Measurements from ENCODE around the gene PNCK. TPM values are rescaled to one million over a fixed set of nuclear protein-coding genes. Genes with fewer than 3 reads are reported as not detected.
"Not testable (repeated sequence)": the region's sequence is repeated elsewhere in the genome, so short reads cannot be mapped to it uniquely, and the experiment has no call there.

Gene PNCK
- polyA plus RNA-seq, 3 donors = not detected

- DNase-seq = no peak
- Histone ChIP-seq H3K9me3 (replicated peaks in 1 of 2; ENCODE audit: control insufficient read depth in 1 of 2, insufficient read depth in 1 of 2, low read length in 2 of 2) (no peaks in the 10 kb centered on the region), H3K27ac (ENCODE audit: low read depth in 1 of 2, low read length in 2 of 2) (no peak overlapping the region), H3K27me3 (ENCODE audit: control insufficient read depth in 2 of 2, insufficient read depth in 2 of 2, low read length in 2 of 2) (peaks cover 0 to 12% of the 10 kb centered on the region in 2 donors), H2AFZ (ENCODE audit: insufficient read depth, low read depth, low read length, poor library complexity, severe bottlenecking) (no peak overlapping the region), H3K4me3 (replicated peaks in 1 of 3; ENCODE audit: low read depth in 2 of 3, low read length in 3 of 3) (no peak overlapping the region), H3K4me1 (ENCODE audit: control insufficient read depth in 1 of 2, insufficient read depth in 2 of 2, low read length in 2 of 2) (no peaks in the 10 kb centered on the region), H3K9ac (ENCODE audit: insufficient read depth, low read length, poor library complexity, severe bottlenecking) (no peak overlapping the region), H4K20me1 (ENCODE audit: insufficient read depth, low read length) (peaks cover 16% of the 10 kb centered on the region), H3K79me2 (ENCODE audit: insufficient read depth, low read length) (no peaks in the 10 kb centered on the region), H3K36me3 (replicated peaks in 1 of 2; ENCODE audit: control insufficient read depth in 1 of 2, insufficient read depth in 2 of 2, low read length in 2 of 2) (peaks cover 14 to 22% of the 10 kb centered on the region in 2 donors), H3K4me2 (replicated peaks; ENCODE audit: extremely low read depth, low read length, poor library complexity, severe bottlenecking) (no peak overlapping the region)
- peaks cover 19 to 39% of the 10 kb centered on the region in 2 donors for H3K36me3 Mint-ChIP-seq
- H3K27me3 Mint-ChIP-seq (ENCODE audit: low read depth in 3 of 3) = peaks cover 9 to 29% (median 26%) of the 10 kb centered on the region in 3 donors
- no peaks in the 10 kb centered on the region for H3K4me1 Mint-ChIP-seq
- H3K4me3 Mint-ChIP-seq = no peak overlapping the region
- no peak for TF ChIP-seq CTCF (IDR thresholded peaks at IDR 0.05)
- peaks cover 0 to 2% (median 0%) of the 10 kb centered on the region in 7 donors for H3K9me3 Mint-ChIP-seq
- no peak overlapping the region for H3K27ac Mint-ChIP-seq
- 87% methylated on average over 3 of the region's 23 CpGs for WGBS (ENCODE audit: insufficient coverage)
- intact Hi-C loops (cut with micrococcal nuclease) = no loop called here
Measured at GRCh38 chrX:153694687-153695270, 21.2 kb upstream of the PNCK start.

GRCh38 chrX:153694256-153694655, 20.6 kb upstream of the PNCK start:
- peaks cover 0 to 17% of the 10 kb centered on the region in 2 donors for H3K27me3 ChIP-seq (ENCODE audit: control insufficient read depth in 2 of 2, insufficient read depth in 2 of 2, low read length in 2 of 2)
- H3K4me3 Mint-ChIP-seq; H2AFZ ChIP-seq (ENCODE audit: insufficient read depth, low read depth, low read length, poor library complexity, severe bottlenecking); H3K9me3 Mint-ChIP-seq; H3K4me2 ChIP-seq (replicated peaks; ENCODE audit: extremely low read depth, low read length, poor library complexity, severe bottlenecking); H3K4me3 ChIP-seq (replicated peaks in 1 of 3; ENCODE audit: low read depth in 2 of 3, low read length in 3 of 3); H3K27ac ChIP-seq (ENCODE audit: low read depth in 1 of 2, low read length in 2 of 2); H3K4me1 ChIP-seq (ENCODE audit: control insufficient read depth in 1 of 2, insufficient read depth in 2 of 2, low read length in 2 of 2); H3K79me2 ChIP-seq (ENCODE audit: insufficient read depth, low read length); intact Hi-C loops (cut with micrococcal nuclease); H3K9ac ChIP-seq (ENCODE audit: insufficient read depth, low read length, poor library complexity, severe bottlenecking); DNase-seq; H3K9me3 ChIP-seq (replicated peaks in 1 of 2; ENCODE audit: control insufficient read depth in 1 of 2, insufficient read depth in 1 of 2, low read length in 2 of 2); H3K4me1 Mint-ChIP-seq: not testable (repeated sequence)
- Mint-ChIP-seq H3K36me3 (peaks cover 19 to 34% of the 10 kb centered on the region in 2 donors), H3K27ac (peak overlapping the region in 1 of 7 donors; percentile 72), H3K27me3 (ENCODE audit: low read depth in 3 of 3) (peaks cover 14 to 34% (median 31%) of the 10 kb centered on the region in 3 donors)
- peaks cover 14% of the 10 kb centered on the region for H4K20me1 ChIP-seq (ENCODE audit: insufficient read depth, low read length)
- WGBS (ENCODE audit: insufficient coverage) = 100% methylated on average over 2 of the region's 16 CpGs
- peaks cover 14 to 16% of the 10 kb centered on the region in 2 donors for H3K36me3 ChIP-seq (replicated peaks in 1 of 2; ENCODE audit: control insufficient read depth in 1 of 2, insufficient read depth in 2 of 2, low read length in 2 of 2)
